SK-N-SH treated with all-trans-retinoic acid at 6 μM for 48 hours (cell line): Measurements from ENCODE around the gene HRCT1.

ENCODE experiments used
- ATAC-seq: fragments of 200-7000 bp; cut with Tn5 transposase; 3 replicates; pipeline ENCODE4 v1.9.1; 2020; ENCODE audit warnings: mild to moderate bottlenecking, moderate library complexity
- ARNTL ChIP-seq: fragments of 450-650 bp; formaldehyde crosslinking; IDR thresholded peaks from 2 replicates; pipeline ENCODE4 v1.5.0; 2020; ENCODE audit warnings: low read depth, mild to moderate bottlenecking, moderate library complexity, borderline replicate concordance
- BACH2 ChIP-seq: fragments of 250-450 bp; sonication (Bioruptor Pico); IDR thresholded peaks from 2 replicates; pipeline ENCODE4 v1.9.0; 2021; ENCODE audit warnings: mild to moderate bottlenecking, borderline replicate concordance
- CREB5 ChIP-seq: fragments of 250-450 bp; sonication (Bioruptor Pico); IDR thresholded peaks from 2 replicates; pipeline ENCODE4 v1.5.1; 2020; ENCODE audit warnings: low read depth, mild to moderate bottlenecking, moderate library complexity
- CSDC2 ChIP-seq: fragments of 250-450 bp; sonication (Bioruptor Pico); IDR thresholded peaks from 2 replicates; pipeline ENCODE4 v1.5.0; 2020; ENCODE audit warnings: mild to moderate bottlenecking, moderate library complexity
- CSRNP3 ChIP-seq: fragments of 250-450 bp; sonication (Bioruptor Pico); IDR thresholded peaks from 2 replicates; pipeline ENCODE4 v1.5.1; 2021; ENCODE audit warnings: mild to moderate bottlenecking, moderate library complexity
- ESRRG ChIP-seq: fragments of 250-450 bp; sonication (Bioruptor Pico); IDR thresholded peaks from 2 replicates; pipeline ENCODE4 v1.6.1; 2021; ENCODE audit warnings: mild to moderate bottlenecking
- GLIS3 ChIP-seq: fragments of 250-450 bp; sonication (Bioruptor Pico); IDR thresholded peaks from 2 replicates; pipeline ENCODE4 v1.5.0; 2020; ENCODE audit warnings: mild to moderate bottlenecking, moderate library complexity
- ISL1 ChIP-seq: fragments of 250-450 bp; sonication (Bioruptor Pico); IDR thresholded peaks from 2 replicates; pipeline ENCODE4 v2.1.2; 2022; ENCODE audit warnings: mild to moderate bottlenecking, moderate library complexity
- PATZ1 ChIP-seq: fragments of 250-450 bp; sonication (Bioruptor Pico); IDR thresholded peaks from 2 replicates; pipeline ENCODE4 v1.8.0; 2020; ENCODE audit warnings: mild to moderate bottlenecking, moderate library complexity, borderline replicate concordance
- POU6F1 ChIP-seq: fragments of 250-450 bp; sonication (Bioruptor Pico); IDR thresholded peaks from 2 replicates; pipeline ENCODE4 v1.8.0; 2021; ENCODE audit warnings: low read depth, mild to moderate bottlenecking, moderate library complexity, borderline replicate concordance
- PPARA ChIP-seq: fragments of 250-450 bp; sonication (Bioruptor Pico); IDR thresholded peaks from 2 replicates; pipeline ENCODE4 v1.5.0; 2020; ENCODE audit warnings: mild to moderate bottlenecking, borderline replicate concordance
- RARB ChIP-seq: fragments of 250-450 bp; sonication (Bioruptor Pico); IDR thresholded peaks from 2 replicates; pipeline ENCODE4 v1.8.0; 2021; ENCODE audit warnings: mild to moderate bottlenecking, moderate library complexity
- SNAI2 ChIP-seq: fragments of 250-450 bp; sonication (Bioruptor Pico); IDR thresholded peaks from 2 replicates; pipeline ENCODE4 v1.5.0; 2020; ENCODE audit warnings: mild to moderate bottlenecking, moderate library complexity
- TCF4 ChIP-seq: fragments of 250-450 bp; sonication (Bioruptor Pico); IDR thresholded peaks from 2 replicates; pipeline ENCODE4 v1.8.0; 2021; ENCODE audit warnings: mild to moderate bottlenecking, moderate library complexity, borderline replicate concordance
- TOX ChIP-seq: fragments of 250-450 bp; sonication (Bioruptor Pico); IDR thresholded peaks from 2 replicates; pipeline ENCODE4 v1.8.0; 2021; ENCODE audit warnings: mild to moderate bottlenecking, moderate library complexity, borderline replicate concordance
- TSHZ2 ChIP-seq: fragments of 250-450 bp; sonication (Bioruptor Pico); IDR thresholded peaks from 2 replicates; pipeline ENCODE4 v1.5.0; 2020; ENCODE audit warnings: mild to moderate bottlenecking, moderate library complexity
- ZC3H10 ChIP-seq: fragments of 250-450 bp; sonication (Bioruptor Pico); IDR thresholded peaks from 2 replicates; pipeline ENCODE4 v1.5.1; 2021; ENCODE audit warnings: mild to moderate bottlenecking, moderate library complexity
- ZFP3 ChIP-seq: fragments of 250-450 bp; sonication (Bioruptor Pico); IDR thresholded peaks from 2 replicates; pipeline ENCODE4 v1.5.0; 2020; ENCODE audit warnings: mild to moderate bottlenecking, moderate library complexity
- ZFP30 ChIP-seq: fragments of 450-650 bp; formaldehyde crosslinking; IDR thresholded peaks from 2 replicates; pipeline ENCODE4 v1.5.0; 2022; ENCODE audit warnings: mild to moderate bottlenecking, moderate library complexity
- ZNF565 ChIP-seq: fragments of 450-650 bp; formaldehyde crosslinking; conservative IDR thresholded peaks from 2 replicates; pipeline ENCODE4 v1.5.0; 2020; ENCODE audit warnings: low read depth, mild to moderate bottlenecking, moderate library complexity
- ZNF70 ChIP-seq: fragments of 450-650 bp; formaldehyde crosslinking; IDR thresholded peaks from 2 replicates; pipeline ENCODE4 v1.5.0; 2020; ENCODE audit warnings: mild to moderate bottlenecking, moderate library complexity
- ZNF8 ChIP-seq: fragments of 450-650 bp; formaldehyde crosslinking; IDR thresholded peaks from 2 replicates; pipeline ENCODE4 v1.5.0; 2020; ENCODE audit warnings: mild to moderate bottlenecking, moderate library complexity

The HRCT1 gene

GRCh38 chr9:35907711-35908503 is 1.9 kb downstream of the HRCT1 start:
- ATAC-seq = peak; percentile 72
- no peak for TF ChIP-seq TSHZ2 (CRISPR knock-in tag)
- TF ChIP-seq CREB5 (CRISPR knock-in tag) = no peak
- no peak for TF ChIP-seq TCF4
- TF ChIP-seq POU6F1 (CRISPR knock-in tag) = no peak
- TF ChIP-seq ZC3H10 = no peak
- no peak for TF ChIP-seq SNAI2 (CRISPR knock-in tag)
- peak; percentile 75; the same call in 1 of the 2 replicates for TF ChIP-seq PATZ1
- TF ChIP-seq ZNF565 (CRISPR knock-in tag) = no peak
- TF ChIP-seq ZNF70 (CRISPR knock-in tag) = no peak
- no peak; the same call in 1 of the 2 replicates for TF ChIP-seq ZFP3 (CRISPR knock-in tag)
- TF ChIP-seq CSRNP3 (CRISPR knock-in tag) = no peak
- TF ChIP-seq ZFP30 (CRISPR knock-in tag) = no peak
- TF ChIP-seq ISL1 (CRISPR knock-in tag) = 0 out of 2 replicates have a peak, but pooled peaks have one; percentile 19
- TF ChIP-seq RARB (CRISPR knock-in tag) = no peak
- no peak for TF ChIP-seq ESRRG (CRISPR knock-in tag)

GRCh38 chr9:35908504-35909125 is 2.6 kb downstream of the HRCT1 start:
- ATAC-seq = no peak
- TF ChIP-seq TOX (CRISPR knock-in tag) (no peak), CSRNP3 (CRISPR knock-in tag) (no peak), SNAI2 (CRISPR knock-in tag) (no peak), TCF4 (no peak), ZNF8 (CRISPR knock-in tag) (no peak), ZNF565 (CRISPR knock-in tag) (no peak), ZFP30 (CRISPR knock-in tag) (no peak), ZNF70 (CRISPR knock-in tag) (no peak), PPARA (CRISPR knock-in tag) (no peak), CREB5 (CRISPR knock-in tag) (no peak), TSHZ2 (CRISPR knock-in tag) (no peak), ISL1 (CRISPR knock-in tag) (no peak), ZC3H10 (no peak), GLIS3 (CRISPR knock-in tag) (no peak), BACH2 (CRISPR knock-in tag) (no peak), RARB (CRISPR knock-in tag) (no peak), ZFP3 (CRISPR knock-in tag) (no peak; the same call in 1 of the 2 replicates), CSDC2 (no peak), ARNTL (CRISPR knock-in tag) (no peak)
